ENCODE data around the gene HIP1.

DNA sequence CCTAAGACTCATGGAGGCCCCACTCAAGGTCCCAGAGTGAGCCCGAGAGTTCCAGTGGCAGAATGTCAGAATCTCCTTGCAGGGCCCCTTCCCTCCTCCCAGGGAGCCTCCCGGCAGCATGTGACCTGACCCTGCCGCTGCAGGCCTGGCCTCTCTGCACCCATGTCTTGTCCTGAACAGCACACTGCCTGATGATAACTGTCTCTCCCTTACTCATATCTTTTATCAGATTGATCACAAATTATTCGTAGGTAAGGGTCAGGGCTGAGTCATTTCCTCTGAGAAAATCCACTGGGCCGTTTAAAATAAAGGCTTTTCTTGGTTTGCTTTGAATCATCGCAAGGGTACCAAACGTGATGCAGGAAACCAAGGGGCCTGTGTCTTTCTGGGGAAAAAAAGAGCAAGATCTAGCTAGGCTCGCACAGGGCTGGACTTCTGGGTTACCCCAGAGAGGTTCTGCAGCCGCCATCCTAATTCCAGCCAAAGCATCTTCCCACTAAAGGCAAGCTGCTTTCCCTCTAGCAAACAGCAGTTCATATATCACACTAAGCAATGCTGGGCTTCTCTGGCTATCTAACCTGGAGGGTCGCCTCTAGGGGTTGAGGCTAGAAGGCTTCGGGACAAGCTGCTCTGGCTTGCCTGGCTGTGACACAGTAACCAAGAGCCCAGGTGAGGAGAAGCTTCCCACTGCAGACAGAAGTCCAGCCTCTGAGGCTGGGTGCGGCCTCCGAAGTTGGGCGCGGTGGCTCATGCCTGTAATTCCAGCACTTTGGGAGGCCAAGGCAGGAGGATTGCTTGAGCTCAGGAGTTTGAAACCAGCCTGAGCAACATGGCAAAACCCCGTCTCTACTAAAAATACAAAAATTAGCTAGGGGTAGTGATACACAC is 141.8 kb downstream of the HIP1 start:
- TF ChIP-seq CTCF (IDR thresholded peaks at IDR 0.05; ENCODE audit: insufficient read depth, low read depth, low read length) (no peak), EZH2 (IDR thresholded peaks at IDR 0.05; ENCODE audit: insufficient read depth, low read length) (no peak)

Measured in astrocyte (in vitro differentiated cells and primary cell).